Cardiac fibroblast (primary cell): ENCODE measurements around the gene MAS1L.

ENCODE experiments used
- DNase-seq, 2 donors: peaks; one replicate each; pipeline versions ENCODE4 v3.0.0 to v3.0.0-alpha.2; 2010; ENCODE audit warnings: low read depth in 2 of 2
- H3K4me3 ChIP-seq, 2 donors: replicated peaks in 1 of 2; 1 replicate in 1 of 2; 2 replicates in 1 of 2; pipeline ENCODE4 v1.5.1; 2011; ENCODE audit warnings: low read depth in 2 of 2, low read length in 2 of 2, mild to moderate bottlenecking in 2 of 2, moderate library complexity in 1 of 2
- TF ChIP-seq, protein P1 (sequence below): IDR thresholded peaks from one replicate; pipeline ENCODE4 v1.5.1; 2011; ENCODE audit warnings: low read depth, mild to moderate bottlenecking, low read length, inconsistent platforms

MAS1L gene

DNA sequence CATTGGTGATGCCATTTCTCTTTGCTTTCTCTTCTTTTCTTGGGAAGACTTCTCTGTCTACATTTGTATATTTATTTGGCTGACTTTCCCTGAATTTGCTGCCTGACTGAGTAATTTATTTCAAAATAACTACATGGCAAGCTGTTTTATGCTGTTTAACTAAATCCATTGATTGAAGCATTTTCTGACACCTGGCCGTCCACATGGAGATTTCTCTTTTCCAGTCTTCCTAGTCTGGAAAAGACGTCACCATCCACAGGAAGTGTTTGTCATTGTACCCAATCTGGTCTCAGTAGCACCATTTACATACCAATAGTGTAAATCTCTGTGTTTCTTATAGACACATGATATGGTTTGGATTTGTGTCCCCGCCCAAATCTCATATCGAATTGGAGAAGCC lies 9.2 kb upstream of the MAS1L start:
- TF ChIP-seq, protein P1, sequence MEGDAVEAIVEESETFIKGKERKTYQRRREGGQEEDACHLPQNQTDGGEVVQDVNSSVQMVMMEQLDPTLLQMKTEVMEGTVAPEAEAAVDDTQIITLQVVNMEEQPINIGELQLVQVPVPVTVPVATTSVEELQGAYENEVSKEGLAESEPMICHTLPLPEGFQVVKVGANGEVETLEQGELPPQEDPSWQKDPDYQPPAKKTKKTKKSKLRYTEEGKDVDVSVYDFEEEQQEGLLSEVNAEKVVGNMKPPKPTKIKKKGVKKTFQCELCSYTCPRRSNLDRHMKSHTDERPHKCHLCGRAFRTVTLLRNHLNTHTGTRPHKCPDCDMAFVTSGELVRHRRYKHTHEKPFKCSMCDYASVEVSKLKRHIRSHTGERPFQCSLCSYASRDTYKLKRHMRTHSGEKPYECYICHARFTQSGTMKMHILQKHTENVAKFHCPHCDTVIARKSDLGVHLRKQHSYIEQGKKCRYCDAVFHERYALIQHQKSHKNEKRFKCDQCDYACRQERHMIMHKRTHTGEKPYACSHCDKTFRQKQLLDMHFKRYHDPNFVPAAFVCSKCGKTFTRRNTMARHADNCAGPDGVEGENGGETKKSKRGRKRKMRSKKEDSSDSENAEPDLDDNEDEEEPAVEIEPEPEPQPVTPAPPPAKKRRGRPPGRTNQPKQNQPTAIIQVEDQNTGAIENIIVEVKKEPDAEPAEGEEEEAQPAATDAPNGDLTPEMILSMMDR = no peak
- no peak for DNase-seq
- H3K4me3 ChIP-seq = no peak overlapping the region

DNA sequence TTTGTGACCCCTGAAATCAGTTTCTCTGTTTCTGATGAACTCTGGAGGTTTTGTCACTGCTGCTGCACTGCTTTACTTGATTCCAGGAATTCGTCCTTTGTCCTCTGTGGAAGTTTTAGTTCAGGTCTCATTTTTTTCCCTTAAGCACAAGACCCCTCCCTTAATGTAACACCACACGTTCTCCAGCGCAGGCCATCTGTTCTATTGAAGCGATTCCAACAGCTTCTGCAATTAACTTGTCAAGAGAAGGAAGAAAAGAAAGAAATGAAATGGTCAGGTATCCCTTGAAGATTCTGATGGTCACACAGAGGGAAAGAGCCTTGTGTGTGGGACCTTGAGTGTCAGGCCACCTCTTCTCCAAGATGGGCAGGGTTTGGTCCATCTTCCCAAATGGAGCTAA lies 7.8 kb upstream of the MAS1L start:
- no peak overlapping the region for H3K4me3 ChIP-seq
- TF ChIP-seq, protein P1 = no peak
- no peak for DNase-seq

DNA sequence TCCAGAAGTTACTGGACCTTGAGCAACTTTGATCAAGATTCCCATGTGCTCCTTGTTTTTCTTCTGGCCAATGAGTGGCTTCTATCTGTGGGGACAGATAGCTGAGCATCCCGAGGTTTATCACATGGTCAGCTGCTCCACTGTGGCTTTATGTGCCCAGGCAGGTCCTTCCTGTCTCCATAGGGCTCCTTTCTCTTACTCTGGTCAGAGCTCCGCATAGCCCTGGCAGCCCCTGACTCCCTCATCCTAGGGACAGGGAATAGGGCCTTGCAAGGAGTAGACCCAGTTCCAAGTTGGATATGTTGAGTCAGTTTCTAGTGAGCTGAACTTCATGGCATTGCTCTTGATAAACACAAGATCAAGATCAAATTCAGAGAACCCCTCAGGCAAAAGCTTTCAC lies 6.4 kb upstream of the MAS1L start:
- TF ChIP-seq, protein P1 = no peak
- DNase-seq = no peak
- H3K4me3 ChIP-seq = no peak overlapping the region

DNA sequence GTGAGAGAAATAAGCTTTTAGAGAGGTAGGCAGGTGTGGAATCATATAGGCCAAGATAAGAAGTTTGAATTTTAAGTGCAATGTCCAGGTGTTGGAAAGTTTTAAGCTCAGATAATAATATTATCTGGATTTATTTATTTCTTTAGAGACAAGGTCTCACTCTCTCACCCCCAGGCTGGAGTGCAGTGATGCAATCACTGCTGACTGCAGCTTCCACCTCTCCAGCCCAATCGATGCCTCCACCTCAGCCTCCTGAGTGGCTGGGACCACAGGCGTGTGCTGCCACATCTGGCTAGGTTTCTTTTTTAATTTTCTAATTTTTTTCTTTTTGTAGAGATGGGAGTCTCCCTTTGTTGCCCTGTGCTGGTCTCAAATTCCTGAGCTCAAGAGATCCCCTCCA lies 5.5 kb upstream of the MAS1L start:
- DNase-seq = no peak
- H3K4me3 ChIP-seq = no peak overlapping the region
- TF ChIP-seq, protein P1 = no peak

DNA sequence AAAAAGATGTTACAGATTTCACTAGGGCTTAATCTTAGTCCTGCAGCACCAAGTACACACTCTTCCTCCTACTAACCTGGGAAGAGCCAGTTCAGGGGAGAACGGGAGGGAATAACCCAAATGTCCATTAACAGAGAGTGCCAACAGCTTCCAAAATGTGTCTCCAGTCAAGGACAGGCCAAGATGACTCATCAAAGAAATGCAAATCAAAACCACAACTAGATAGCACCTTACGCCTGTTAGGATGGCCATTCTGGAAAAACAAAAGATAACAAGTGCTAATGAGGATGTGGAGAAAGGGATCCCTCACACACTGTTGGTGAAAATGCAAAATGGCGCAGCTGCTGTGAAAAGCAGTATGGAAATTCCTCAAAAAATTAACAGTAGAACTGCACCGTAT lies 3.8 kb upstream of the MAS1L start:
- TF ChIP-seq, protein P1 = no peak
- no peak overlapping the region for H3K4me3 ChIP-seq
- DNase-seq = no peak

DNA sequence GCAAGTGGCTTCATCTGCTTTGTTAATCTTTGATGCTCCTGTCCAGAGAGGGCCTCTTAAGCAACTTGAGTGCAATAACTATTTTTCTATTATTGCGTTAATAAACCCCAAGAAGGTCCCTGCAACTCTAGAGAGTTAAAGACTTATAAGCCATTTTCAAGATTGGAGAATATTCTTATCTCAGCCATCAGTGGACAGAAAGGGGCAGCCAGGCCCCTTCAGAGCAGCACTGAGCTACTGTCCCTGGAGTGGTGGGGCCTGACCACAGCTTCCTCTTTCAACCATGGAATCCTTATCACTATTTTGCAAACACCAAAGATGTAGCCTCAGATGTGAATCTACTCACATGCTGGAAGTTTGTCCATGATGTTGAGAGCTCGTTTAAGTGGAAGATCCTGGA lies 2.8 kb upstream of the MAS1L start:
- TF ChIP-seq, protein P1 = no peak
- H3K4me3 ChIP-seq = no peak overlapping the region
- DNase-seq = no peak

DNA sequence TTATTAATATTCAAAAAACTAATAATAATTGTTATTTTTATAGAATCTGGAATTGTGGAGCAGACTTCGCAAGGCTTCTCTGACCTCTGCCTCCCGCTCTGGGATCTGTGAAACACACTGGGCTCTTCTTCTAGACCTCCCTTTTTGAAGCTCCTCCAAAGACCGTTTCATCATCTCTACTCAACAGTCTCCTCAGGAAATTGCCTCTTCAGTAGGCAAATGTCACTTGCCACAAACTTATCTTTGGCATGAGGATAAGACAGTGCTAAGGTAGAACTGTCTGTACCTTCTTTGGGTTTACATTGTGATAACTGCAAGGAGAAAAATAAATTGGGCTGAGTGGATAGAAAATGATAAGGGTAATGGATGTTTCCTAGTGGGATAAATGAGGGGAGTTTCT lies 2.3 kb upstream of the MAS1L start:
- TF ChIP-seq, protein P1 = no peak
- DNase-seq = no peak
- no peak overlapping the region for H3K4me3 ChIP-seq
